Spinal cord (tissue), 10 donors: Measurements from ENCODE around the gene SCAANT1. TPM values are rescaled to one million over a fixed set of nuclear protein-coding genes. Genes with fewer than 3 reads are reported as not detected.
A peak's percentile ranks its signal among the peaks of the same experiment; 100 is the strongest.

Experiments
- DNase-seq, 6 donors: peaks; one replicate each; pipeline versions ENCODE4 v3.0.0 to v3.0.0-alpha.2; 2013 to 2015; ENCODE audit warnings: low spot score in 6 of 6, low read depth in 4 of 6
- H3K27ac ChIP-seq: one replicate; pipeline ENCODE4 v1.5.1; 2013; ENCODE audit warnings: low read depth, low read length, control low read depth
- H3K27me3 ChIP-seq: one replicate; pipeline ENCODE4 v1.6.1; 2013; ENCODE audit warnings: low read length; ENCODE audit not compliant: control insufficient read depth, insufficient read depth
- H3K36me3 ChIP-seq: one replicate; pipeline ENCODE4 v1.6.1; 2013; ENCODE audit warnings: low read length; ENCODE audit not compliant: control insufficient read depth, insufficient read depth
- H3K4me1 ChIP-seq: one replicate; pipeline ENCODE4 v1.6.1; 2013; ENCODE audit warnings: low read length; ENCODE audit not compliant: control insufficient read depth, insufficient read depth
- H3K4me3 ChIP-seq: one replicate; pipeline ENCODE4 v1.5.1; 2013; ENCODE audit warnings: low read depth, low read length, control low read depth
- H3K9me3 ChIP-seq: one replicate; pipeline ENCODE4 v1.6.1; 2013; ENCODE audit warnings: low read length; ENCODE audit not compliant: control insufficient read depth, insufficient read depth
- WGBS: methylation state at CpG from one replicate; pipeline ENCODE4 v1.1.5; 2013; ENCODE audit warnings: missing lambda C conversion rate; ENCODE audit not compliant: insufficient coverage; 5-methylcytosine and 5-hydroxymethylcytosine counted together
- polyA plus RNA-seq, 2 donors: library from polyadenylated mRNA; unstranded; fragments of 120-200 nt; gene quantifications; one replicate each; pipeline ENCODE4 v1.2.1, GENCODE V29; 2013; ENCODE audit not compliant: insufficient read length in 2 of 2
- total RNA-seq, 2 donors: library from RNA; depleted of rRNA in 1 of 2; stranded (reverse); fragments of 120-200 nt in 1 of 2; fragments of >200 nt in 1 of 2; gene quantifications; one replicate each; pipeline versions ENCODE4 v1.2.3 to v1.2.4, GENCODE V29; 2013 to 2014
- donor health status: healthy.

Gene SCAANT1
- total and polyA plus RNA-seq, 4 donors, result 0.93 TPM; not detected in 3

GRCh38 chr3:63937661-63938651 lies 25.8 kb upstream of the SCAANT1 start:
- Histone ChIP-seq H3K27me3 (no peaks in the 10 kb centered on the region), H3K4me1 (no peaks in the 10 kb centered on the region), H3K27ac (no peak overlapping the region), H3K9me3 (no peaks in the 10 kb centered on the region), H3K36me3 (no peaks in the 10 kb centered on the region), H3K4me3 (no peak overlapping the region)
- no peak for DNase-seq
- 83% methylated on average over 4 of the region's 6 CpGs for WGBS

GRCh38 chr3:63936925-63937324 lies 24.7 kb upstream of the SCAANT1 start:
- 70% methylated on average over 2 of the region's 4 CpGs for WGBS
- Histone ChIP-seq H3K27ac (no peak overlapping the region), H3K27me3 (no peaks in the 10 kb centered on the region), H3K9me3 (no peaks in the 10 kb centered on the region), H3K36me3 (no peaks in the 10 kb centered on the region), H3K4me3 (no peak overlapping the region), H3K4me1 (no peaks in the 10 kb centered on the region)
- DNase-seq, result peak in 2 of 6 donors; percentile 53 to 69

GRCh38 chr3:63934041-63934866 lies 22.1 kb upstream of the SCAANT1 start:
- Histone ChIP-seq H3K27ac (no peak overlapping the region), H3K4me1 (no peaks in the 10 kb centered on the region)
- WGBS, result 64% methylated on average over 2 of the region's 6 CpGs

GRCh38 chr3:63933459-63933858 lies 21.3 kb upstream of the SCAANT1 start:
- DNase-seq, result no peak
- H3K36me3 ChIP-seq, result no peaks in the 10 kb centered on the region
- H3K9me3 ChIP-seq, result no peaks in the 10 kb centered on the region
- H3K4me3 ChIP-seq, result no peak overlapping the region
- H3K27ac ChIP-seq, result no peak overlapping the region
- H3K4me1 ChIP-seq, result no peaks in the 10 kb centered on the region
- H3K27me3 ChIP-seq, result no peaks in the 10 kb centered on the region
- no CpG with 5 or more reads among the region's 1 CpG for WGBS

More at GRCh38 chr3:63934041-63934866, 22.1 kb upstream of the SCAANT1 start:
- H3K4me3 ChIP-seq, result no peak overlapping the region
- no peaks in the 10 kb centered on the region for H3K9me3 ChIP-seq
- no peak for DNase-seq
- no peaks in the 10 kb centered on the region for H3K36me3 ChIP-seq
- H3K27me3 ChIP-seq, result no peaks in the 10 kb centered on the region

- Histone ChIP-seq H3K27me3 (no peaks in the 10 kb centered on the region), H3K27ac (no peak overlapping the region), H3K36me3 (no peaks in the 10 kb centered on the region), H3K4me1 (no peaks in the 10 kb centered on the region), H3K4me3 (no peak overlapping the region), H3K9me3 (no peaks in the 10 kb centered on the region)
- WGBS, result no CpG with 5 or more reads among the region's 3 CpGs
- no peak for DNase-seq
These were observed 20.5 kb upstream of the SCAANT1 start for GRCh38 chr3:63932509-63933212.

- Histone ChIP-seq H3K36me3 (peaks cover 4% of the 10 kb centered on the region), H3K4me3 (no peak overlapping the region), H3K27ac (no peak overlapping the region), H3K9me3 (no peaks in the 10 kb centered on the region), H3K4me1 (no peaks in the 10 kb centered on the region), H3K27me3 (no peaks in the 10 kb centered on the region)
- 80% methylated on average over 1 of the region's 3 CpGs for WGBS
- no peak for DNase-seq
These were observed 19.1 kb upstream of the SCAANT1 start for GRCh38 chr3:63931290-63931689.

GRCh38 chr3:63927422-63928280 lies 15.5 kb upstream of the SCAANT1 start:
- WGBS, result 40% methylated on average over 1 of the region's 10 CpGs
- peaks cover 12% of the 10 kb centered on the region for H3K36me3 ChIP-seq
- H3K27ac ChIP-seq, result peak overlapping the region; percentile 31
- no peaks in the 10 kb centered on the region for H3K27me3 ChIP-seq
- DNase-seq, result peak in 2 of 6 donors; percentile 28 to 38
- H3K9me3 ChIP-seq, result no peaks in the 10 kb centered on the region
- H3K4me1 ChIP-seq, result no peaks in the 10 kb centered on the region
- no peak overlapping the region for H3K4me3 ChIP-seq

GRCh38 chr3:63926309-63926708 lies 14.1 kb upstream of the SCAANT1 start:
- Histone ChIP-seq H3K27ac (no peak overlapping the region), H3K4me3 (no peak overlapping the region), H3K4me1 (no peaks in the 10 kb centered on the region), H3K36me3 (peaks cover 17% of the 10 kb centered on the region), H3K9me3 (no peaks in the 10 kb centered on the region), H3K27me3 (no peaks in the 10 kb centered on the region)
- 97% methylated on average over 4 of the region's 4 CpGs for WGBS
- DNase-seq, result no peak
